Measurements from ENCODE around the gene LRRTM4.

Gene LRRTM4

DNA sequence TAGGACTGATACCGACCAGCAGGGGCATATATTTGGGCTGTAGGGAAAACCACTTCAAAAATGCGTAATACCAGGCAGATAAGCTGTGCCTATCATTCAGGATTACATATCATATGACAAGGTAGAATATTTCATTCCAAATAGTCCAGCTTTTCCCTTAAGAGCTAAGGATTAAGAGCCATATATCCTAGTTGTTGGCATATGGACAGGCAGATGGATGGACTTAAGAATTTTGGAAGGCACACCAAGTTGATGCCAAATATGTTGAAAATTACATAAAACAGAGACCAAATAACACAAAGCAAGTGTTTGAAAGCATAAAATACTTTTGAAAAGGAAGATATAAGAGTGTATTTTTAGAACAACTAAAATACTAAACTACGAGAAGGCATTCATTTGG, 52.1 kb downstream of the LRRTM4 start:
- DNase-seq (ENCODE audit: low read depth in 2 of 2), result no peak

DNA sequence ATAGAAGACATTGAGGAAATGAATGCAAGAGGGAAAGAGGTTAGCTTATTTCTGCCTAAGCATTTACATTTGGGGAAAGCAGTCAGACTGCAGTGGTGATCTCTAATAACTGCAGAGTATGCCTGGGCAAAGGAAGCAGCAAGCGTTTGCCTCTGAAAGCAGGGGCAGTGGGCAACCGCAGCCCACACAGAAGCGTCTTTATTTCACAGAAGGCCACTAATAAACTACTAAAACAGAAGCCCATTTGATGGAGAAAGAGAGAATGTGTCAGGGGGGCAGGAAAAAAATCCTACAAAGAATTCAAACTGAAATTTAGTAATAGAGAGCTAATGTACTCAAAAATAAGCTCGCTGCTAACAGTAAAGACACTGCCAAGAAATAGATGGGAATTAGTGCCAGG, 53.1 kb downstream of the LRRTM4 start:
- DNase-seq (ENCODE audit: low read depth in 2 of 2), result no peak

DNA sequence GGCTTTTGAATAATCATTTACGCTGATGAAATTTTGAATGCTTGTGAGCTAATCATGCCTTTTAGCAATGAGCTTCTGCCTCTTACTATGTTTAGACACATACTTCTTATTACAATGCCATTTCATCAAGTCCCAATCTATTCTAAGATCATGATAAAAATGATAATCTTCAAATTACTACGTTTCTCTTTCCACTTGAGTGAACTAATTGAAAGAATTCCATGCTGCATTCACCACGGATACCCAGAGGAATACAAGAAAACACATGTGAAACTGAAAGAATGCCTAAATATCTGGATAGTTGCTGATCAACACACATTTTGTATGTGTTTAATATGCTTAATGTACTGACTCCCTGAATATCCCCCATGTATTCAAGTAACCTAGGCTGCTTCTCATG, 62.3 kb downstream of the LRRTM4 start:
- no peak for DNase-seq (ENCODE audit: low read depth in 2 of 2)

DNA sequence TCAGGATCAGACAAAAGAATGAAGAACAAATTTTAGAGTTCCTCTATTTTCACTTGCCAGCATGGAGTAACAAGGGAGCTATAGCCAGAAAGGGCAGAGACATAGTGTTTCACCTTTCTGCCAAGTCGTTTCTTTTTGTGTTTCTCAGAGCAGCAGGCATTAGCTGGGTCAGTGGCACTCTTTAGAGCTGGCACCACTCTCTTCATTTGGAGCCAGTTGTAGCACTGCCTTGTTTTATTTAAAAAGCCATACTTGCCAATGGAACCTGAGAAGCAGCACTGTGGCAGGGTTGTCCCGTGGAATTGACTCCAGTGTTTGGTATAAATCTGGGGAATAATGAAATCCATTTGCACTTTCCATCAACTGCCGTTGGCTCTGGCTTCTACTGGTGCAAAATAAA, 64.0 kb downstream of the LRRTM4 start:
- no peak for DNase-seq (ENCODE audit: low read depth in 2 of 2)

DNA sequence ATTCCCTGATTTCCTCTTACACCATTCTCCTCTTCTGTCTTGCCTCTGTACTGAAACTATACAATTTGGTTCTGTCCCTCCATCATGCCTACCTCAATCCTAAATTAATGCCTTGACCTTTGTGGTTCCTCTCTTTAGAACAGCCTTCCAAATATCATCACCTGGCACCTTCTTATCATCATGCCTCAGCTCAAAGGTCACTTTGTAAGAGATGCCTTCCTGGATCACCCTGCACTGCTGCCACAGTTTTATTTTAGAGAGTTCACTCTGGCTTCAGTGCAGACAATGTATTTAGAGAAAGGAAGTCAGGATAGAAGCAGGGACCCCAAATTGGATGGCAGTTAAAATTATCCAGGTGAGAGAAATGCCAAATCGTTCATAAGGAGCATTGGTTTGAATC, 64.5 kb downstream of the LRRTM4 start:
- no peak for DNase-seq (ENCODE audit: low read depth in 2 of 2)

DNA sequence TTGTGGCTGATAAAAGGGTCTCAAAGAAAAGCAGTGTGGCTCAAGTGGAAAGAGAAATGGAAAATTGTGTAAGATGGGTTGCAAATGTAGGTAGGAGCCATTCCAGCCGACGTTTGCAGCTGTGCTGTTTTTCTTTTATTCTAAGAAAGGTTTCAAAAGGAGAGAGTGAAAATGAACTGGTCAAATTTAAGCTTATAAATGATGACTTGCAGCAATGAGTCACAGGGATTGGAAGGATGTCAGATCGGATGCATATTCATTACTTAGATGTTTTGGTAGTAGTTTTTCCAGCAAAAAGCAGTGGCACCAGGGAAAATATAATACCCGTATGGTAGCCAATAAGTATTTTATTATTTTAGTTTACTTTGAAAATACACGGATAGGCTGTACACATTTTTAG, 79.1 kb downstream of the LRRTM4 start:
- DNase-seq (ENCODE audit: low read depth in 2 of 2), result no peak

DNA sequence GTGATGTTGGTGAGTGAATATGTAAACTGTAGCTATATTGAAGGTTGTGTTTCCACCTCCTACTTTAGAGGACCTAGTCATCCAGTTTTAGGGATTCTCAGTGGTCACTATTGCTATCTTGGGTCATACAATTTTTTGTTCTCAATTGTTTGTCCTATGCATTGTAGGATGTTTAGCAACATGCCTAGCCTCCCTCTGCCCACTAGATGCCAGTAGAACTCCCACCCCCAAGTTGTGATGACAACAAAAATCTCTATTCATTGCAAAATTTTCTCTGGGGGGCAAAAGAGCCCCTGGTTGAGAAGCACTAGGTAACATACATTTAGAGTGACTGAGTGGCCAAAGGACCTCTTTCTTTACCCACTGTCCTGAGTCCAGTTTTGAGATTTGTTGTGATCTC, 87.3 kb downstream of the LRRTM4 start:
- DNase-seq (ENCODE audit: low read depth in 2 of 2), result no peak

DNA sequence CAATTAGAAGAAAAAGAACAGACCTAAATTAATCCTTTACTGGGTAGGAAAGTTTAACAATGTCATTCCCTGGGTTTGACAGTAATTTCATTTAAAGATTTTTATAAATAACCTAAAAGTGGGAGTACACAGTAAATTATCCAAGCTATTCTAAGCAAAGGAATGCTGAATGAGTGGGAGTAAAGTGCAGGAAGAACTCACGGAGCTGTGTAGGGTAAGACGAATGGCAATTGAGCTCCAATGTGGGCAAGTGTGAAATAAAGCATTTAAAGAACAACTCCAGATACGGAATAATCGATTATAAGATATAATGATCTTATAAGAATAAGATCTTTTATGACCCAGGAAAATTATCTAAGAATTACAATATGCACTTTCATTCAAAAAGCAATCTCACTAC, 93.2 kb downstream of the LRRTM4 start:
- DNase-seq (ENCODE audit: low read depth in 2 of 2), result no peak

DNA sequence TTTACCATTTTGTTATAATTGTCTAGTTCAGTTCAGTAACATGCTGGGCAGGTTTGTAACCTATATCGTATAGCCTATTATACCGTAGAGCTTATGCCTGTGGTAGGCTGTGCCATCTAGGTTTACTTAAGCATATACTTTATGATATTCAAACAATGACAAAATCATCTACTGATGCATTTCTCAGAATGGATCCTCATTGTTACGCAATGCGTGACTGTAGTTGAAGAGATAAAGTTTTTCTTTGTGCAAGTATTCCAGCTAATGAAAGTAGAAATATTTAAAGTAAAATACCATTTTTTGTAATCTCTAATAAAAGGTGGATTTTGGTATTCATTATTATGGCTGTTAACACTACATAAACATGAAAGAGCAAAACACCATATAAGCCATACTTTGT, 100.2 kb downstream of the LRRTM4 start:
- no peak for DNase-seq (ENCODE audit: low read depth in 2 of 2)

DNA sequence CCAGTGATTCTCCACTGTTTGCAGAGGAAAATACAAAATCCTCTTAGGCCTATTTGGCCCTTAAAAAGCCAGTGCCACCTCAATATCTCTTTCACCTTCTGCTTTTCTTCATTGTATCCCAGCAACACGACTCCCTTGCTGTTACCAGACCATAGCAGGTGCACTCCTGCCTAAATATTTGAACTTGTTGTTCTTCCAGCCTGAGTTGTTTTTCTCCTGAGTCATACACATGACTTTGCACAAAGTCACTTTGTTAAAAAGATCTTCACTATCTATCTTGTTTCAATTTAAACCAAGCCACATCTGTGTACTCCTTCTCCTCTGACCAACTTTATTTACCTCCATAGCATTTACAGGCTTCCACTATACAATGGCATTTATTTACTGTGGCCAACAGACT, 103.6 kb downstream of the LRRTM4 start:
- no peak for DNase-seq (ENCODE audit: low read depth in 2 of 2)

DNA sequence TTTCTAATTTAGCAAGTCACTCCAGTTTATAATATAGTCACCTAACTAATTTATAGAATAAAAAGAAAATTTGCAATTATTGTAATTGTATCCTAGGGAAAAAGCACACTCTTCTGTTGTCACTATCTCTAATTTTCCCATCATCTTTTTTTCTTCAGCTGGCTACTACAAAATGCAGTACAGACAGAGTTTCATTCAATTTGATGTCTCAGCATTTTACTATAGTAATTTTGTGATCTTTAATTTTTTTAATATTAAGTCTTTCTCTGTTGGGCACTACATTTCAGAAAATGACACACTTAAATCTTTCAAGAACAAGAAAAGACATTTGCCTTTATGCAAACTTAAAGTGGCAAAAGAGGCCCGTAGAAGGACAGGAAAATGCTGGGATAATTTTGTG, 118.0 kb downstream of the LRRTM4 start:
- no peak for DNase-seq (ENCODE audit: low read depth in 2 of 2)

DNA sequence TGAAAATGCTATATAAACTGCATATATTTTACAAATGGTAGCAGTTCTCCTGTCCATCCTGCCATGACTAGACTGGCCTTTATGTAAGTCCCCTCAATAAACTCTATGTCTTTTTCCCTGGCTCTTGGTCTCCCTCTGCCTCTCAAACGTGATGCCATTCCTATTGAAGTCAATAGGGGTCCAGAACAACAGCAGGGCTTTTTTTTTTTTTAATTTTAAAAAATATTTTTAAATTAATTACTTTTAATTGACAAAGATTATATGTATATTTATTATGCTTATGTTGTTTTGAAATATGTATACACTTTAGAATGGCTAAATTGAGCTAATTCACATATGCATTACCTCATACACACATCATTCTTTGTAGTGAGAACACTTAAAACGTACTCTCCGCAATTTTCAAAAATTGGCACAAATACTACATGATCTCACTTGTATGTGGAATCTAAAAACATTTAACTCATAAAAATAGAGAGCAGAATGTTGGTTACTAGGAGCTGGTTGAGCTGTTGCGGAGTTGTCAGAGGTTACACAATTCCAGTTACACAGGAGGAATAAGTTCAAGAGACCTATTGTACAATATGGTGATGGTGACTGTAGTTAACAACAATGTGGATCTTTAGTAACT, 123.1 kb downstream of the LRRTM4 start:
- no peak for DNase-seq (ENCODE audit: low read depth in 2 of 2)

DNA sequence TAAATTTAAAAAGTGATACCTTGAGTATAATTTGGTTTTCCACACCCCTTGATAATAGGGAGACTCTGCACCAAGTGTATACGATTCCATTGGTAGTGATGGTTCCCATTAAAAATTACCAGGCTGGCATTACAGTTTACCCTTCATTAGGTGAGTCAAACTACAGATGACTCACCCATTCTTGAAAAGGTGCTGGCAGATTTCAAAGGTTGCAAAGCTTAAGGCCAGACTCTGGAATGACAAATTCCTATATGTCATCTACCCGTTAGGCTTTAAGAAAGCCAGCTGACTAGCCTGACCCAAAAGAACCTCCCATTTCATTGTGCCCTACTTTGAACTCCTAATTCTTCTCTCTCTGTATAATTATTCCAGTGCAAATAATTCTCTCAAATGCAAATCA, 124.4 kb downstream of the LRRTM4 start:
- DNase-seq (ENCODE audit: low read depth in 2 of 2), result no peak

DNA sequence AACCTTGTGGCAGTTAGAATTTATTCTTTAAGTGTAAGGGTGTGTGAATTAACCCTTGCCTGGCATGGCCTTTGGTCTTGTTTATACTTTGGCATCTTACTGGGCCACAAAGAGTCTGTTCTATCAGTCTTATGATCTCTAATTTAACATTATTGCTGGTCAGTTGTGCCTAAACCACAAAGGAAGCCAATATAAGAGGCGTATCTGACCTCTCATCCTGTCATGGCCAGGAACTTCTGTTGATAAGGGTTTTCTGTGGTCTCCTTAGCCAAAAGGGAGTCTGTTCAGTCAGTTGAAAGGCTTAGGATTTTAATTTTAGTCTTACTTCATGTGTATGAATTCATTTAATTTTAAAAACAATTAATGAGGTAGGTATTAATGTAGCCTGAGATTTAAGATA, 127.2 kb downstream of the LRRTM4 start:
- no peak for DNase-seq (ENCODE audit: low read depth in 2 of 2)

DNA sequence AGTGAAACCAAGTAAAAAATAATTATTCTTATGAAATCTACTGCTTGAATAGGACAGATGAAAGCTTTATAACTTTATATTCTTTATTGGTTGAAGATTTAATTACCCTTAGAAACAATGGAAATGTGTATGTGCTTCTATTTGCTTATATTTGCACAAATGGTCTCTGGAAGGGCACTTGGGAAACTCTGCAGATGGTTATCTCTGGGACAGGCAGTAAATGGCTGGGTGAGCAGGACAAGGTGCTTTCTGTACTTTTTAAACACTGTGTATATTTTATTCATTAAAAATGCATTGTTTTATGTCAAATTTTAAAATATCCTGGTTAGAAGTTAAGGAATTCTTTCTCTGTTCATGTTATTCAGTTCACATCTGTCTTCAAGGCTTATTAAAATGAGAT, 131.1 kb downstream of the LRRTM4 start:
- DNase-seq (ENCODE audit: low read depth in 2 of 2), result no peak

DNA sequence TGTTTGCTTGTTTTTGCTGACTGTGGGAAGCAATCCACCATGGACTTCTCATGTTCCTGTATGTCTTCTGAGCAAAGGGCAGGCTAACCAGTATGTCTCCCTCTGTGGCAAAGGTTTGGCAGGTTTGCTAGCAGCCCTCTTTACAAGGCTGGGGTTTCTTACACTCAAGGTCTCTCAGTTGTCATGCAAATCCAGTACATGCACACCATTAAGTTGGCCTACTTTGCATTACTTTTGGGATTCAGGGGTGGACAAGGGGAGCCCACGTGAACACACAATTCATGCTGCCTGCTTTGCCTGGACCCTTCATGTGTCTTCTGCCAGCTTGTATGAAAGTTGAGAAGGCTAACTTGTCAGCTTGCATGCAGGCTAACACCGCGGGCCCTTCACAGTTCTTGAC, 134.9 kb downstream of the LRRTM4 start:
- DNase-seq (ENCODE audit: low read depth in 2 of 2), result no peak

DNA sequence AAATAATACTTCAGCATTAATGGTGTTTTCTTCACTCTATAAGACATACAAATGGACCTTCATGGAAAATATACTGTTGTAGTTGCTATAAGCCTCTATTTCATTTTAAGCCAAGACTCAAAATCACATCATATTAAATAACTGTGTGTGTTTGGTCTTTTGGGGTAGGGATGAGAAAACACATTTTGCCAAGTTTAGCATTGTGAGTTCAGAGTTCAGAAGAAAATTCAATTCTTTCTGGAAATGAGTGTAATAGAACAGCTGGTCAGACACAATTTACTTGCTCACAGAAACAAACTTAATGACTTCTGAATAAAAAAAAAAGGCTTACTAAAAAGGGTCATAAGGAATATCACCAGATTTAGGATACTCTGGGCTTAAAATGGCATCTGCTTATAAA, 149.5 kb downstream of the LRRTM4 start:
- no peak for DNase-seq (ENCODE audit: low read depth in 2 of 2)

DNA sequence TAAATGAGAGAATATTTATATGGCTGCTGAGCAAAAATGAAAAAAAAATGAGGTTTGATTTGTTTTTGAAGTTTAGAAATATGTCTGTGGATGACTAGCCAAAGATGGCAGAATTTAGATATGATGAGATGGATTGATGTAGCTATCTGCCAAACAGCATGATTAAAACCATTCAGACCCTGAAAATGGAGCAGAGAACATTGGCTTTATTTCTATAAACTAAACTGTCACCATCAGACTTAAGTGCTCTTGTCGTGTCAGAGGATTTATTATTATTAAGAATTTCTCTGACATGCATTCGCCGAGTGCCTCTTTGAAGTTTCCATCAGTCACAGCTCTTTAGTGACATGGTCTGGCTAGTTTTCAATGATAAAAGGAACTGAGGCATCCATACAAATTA, 151.7 kb downstream of the LRRTM4 start:
- no peak for DNase-seq (ENCODE audit: low read depth in 2 of 2)

DNA sequence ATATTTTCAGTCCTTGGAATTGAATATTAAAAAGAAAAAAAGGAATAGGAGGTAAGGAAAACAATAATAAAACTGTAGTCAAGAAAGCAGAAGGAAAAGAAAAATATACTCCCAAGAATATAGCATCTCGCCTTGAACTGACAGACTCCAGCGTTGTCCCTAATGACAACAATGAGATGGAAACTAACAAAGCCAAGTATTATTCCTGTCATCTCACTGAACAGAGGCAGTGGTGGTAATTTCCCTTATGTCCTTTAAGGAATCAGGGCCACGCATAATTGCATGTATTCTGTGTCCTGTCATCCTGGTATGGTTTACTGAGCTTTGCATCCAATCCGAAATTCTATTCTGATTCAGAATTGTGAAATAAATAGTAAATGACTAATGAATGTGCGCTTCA, 158.9 kb downstream of the LRRTM4 start:
- DNase-seq (ENCODE audit: low read depth in 2 of 2), result no peak

DNA sequence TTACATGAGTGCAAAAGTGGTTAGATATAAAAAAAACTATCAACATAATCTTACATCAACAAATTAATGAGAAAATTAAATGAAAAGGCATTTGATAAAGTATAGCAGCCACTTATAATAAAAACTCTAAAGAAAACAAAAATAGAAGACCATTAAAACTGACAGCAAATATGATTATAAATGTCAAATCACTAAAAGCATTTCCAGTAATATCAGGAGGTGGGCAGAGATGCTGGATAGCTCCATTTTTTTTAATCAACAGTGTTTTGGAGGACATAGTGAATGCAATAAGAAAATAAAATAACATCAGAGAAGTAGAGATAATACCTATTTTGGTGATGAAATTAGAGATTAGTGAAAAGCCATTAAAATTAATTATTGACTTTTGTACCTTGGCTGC, 173.4 kb downstream of the LRRTM4 start:
- DNase-seq (ENCODE audit: low read depth in 2 of 2), result no peak

DNA sequence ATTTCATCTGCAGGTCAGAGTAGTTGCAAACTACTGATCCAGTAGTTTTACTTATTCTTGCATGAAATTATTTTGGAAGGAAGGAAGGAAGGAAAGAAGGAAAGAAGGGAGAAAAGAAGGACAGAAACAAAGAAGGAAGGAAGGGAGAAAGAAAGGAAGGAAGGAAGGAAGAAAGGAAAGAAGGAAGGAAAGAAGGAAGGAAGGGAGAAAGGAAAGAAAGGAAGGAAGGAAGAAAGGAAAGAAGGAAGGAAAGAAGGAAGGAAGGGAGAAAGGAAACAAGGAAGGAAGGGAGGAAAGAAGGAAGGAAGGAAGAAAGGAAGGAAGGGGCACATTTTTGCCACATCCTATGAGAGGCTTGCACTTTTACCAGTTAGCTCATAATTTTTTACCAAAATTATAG, 186.2 kb downstream of the LRRTM4 start:
- DNase-seq (ENCODE audit: low read depth in 2 of 2), result no peak

DNA sequence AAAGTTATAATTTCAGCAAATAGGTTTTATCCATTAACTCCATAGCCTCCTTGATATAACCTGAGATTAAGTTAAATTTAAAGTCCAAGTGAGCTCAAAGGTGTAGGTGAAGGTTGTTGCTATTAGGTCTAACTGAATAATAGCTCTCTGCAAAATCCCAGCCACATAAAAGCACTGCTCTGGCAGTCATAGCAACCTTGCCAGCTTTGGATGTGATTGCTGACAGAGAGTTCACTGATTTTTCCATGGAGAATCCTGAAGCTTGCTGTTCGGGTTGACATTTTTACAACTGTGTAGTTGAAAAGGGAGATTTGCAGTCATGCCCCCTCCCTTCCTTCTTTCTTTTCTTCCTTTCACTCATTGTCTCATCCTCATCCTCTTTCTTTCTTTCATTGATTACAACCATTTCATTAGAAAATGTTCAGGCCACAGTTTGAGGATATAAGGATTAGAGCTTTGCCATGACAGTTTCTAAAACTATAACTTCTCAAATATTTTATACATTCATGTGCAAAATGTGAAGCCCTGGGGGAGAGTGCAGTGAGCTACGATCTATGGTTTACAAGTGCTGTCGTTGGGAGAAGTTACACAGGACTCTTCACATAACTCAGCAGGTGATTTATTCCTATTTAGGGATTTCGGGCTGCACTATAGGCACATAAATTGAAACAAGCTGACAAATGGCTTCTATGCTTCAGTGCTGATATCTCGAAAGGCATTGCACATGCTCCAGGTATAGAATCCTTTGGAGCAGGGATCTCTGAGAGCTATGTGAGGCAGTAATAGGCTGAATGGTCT, 193.8 kb downstream of the LRRTM4 start:
- DNase-seq (ENCODE audit: low read depth in 2 of 2), result no peak

DNA sequence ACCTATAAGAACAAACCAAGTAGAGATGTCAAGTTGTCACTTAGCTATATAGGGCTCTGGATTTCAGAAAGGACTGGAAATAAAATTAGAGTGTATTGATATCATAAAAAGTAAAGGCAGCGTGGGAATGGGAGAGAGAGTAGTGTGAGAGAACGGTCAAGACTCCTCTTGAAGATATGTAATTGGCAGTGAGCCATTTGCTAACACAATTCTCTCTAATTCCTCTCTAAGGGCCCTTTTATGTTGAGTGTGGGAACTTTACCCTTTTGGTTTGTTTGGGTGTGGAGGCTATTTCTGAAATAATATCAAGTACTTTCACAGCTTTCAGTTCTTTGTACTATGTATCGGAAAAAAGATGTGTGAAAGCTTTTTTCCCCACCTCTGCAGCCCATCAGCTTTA, 196.8 kb downstream of the LRRTM4 start:
- no peak for DNase-seq (ENCODE audit: low read depth in 2 of 2)

DNA sequence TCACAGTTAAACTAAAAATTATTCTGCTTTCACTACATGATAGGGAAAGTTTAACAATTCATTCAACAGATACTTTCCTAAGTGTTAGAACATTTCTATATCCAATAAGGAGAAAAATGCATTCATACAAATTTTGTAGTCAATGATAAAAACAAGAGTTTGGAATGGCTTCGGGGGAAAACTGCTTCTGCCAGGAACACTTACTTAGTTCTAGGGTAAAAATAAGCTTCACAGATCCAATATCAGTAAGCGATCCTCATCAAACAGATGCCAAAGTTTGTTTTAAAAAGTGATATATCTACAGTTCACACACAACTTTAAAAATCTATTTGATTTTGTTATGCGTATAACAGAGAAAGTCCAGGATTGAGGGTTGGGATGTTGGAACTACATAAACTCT, 199.7 kb downstream of the LRRTM4 start:
- no peak for DNase-seq (ENCODE audit: low read depth in 2 of 2)

Data from stimulated activated CD8-positive, alpha-beta memory T cell treated with anti-CD3 and anti-CD28 coated beads, Interleukin-2, amount 100 ng/mL, for 48 hours (primary cell).